ENCODE measurements around the gene PSME3IP1. TPM values are rescaled to one million over a fixed set of nuclear protein-coding genes. Genes with fewer than 3 reads are reported as not detected.

PSME3IP1 gene
- total RNA-seq, 2 donors from 2014 or later = 39.1 to 64.8 TPM

DNA sequence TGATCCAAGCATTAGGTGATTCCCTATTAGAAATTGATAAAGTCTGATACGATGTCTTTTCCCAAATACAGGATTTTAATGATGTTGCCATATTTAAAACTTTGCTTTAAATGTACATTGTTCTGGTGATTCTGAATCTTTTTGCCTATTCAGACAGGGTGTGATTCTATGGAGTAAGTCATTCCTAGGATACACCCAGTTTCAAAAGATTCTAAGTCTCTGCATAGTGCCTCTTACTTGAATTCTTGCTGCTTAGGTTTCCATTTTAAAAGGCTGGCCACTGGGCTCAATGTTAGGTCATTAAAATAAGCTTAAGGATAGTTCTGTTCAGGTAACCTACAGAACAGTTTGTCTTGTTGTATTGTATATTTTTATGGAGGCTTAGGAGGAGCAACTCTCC, 37.2 kb upstream of the PSME3IP1 start:
- H3K36me3 ChIP-seq = peaks cover 53% of the 10 kb centered on the region

DNA sequence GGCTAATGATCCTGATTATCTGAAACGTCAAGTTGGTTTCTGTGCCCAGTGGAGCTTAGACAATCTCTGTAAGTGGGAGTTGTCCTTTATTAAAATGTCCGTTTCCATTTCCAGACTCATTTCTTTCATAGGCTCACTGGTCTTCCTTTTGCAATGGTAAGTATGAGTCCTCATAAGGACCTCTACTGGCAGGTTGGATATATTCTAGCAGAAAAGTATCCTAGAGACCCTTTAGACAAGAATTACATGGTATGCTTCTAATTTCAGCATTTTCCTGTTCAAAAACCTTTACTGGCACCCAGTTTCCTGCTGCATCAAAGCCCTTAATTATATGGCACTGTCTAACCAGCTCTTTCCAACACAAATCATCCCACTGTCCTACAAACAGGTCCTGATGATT, 31.1 kb upstream of the PSME3IP1 start:
- Histone ChIP-seq H3K4me3 (no peak overlapping the region), H3K27me3 (replicated peaks; ENCODE audit: insufficient read depth) (no peaks in the 10 kb centered on the region), H3K4me1 (ENCODE audit: control insufficient read depth in 1 of 2, low read depth in 2 of 2) (no peaks in the 10 kb centered on the region), H3K27ac (no peak overlapping the region), H3K36me3 (peaks cover 60% of the 10 kb centered on the region), H3K9me3 (peaks cover 4% of the 10 kb centered on the region)
- DNase-seq (ENCODE audit: low spot score) (no peak), ATAC-seq (ENCODE audit: insufficient number of reproducible peaks, low FRiP score, low read depth) (no peak)
- TF ChIP-seq, protein P1, sequence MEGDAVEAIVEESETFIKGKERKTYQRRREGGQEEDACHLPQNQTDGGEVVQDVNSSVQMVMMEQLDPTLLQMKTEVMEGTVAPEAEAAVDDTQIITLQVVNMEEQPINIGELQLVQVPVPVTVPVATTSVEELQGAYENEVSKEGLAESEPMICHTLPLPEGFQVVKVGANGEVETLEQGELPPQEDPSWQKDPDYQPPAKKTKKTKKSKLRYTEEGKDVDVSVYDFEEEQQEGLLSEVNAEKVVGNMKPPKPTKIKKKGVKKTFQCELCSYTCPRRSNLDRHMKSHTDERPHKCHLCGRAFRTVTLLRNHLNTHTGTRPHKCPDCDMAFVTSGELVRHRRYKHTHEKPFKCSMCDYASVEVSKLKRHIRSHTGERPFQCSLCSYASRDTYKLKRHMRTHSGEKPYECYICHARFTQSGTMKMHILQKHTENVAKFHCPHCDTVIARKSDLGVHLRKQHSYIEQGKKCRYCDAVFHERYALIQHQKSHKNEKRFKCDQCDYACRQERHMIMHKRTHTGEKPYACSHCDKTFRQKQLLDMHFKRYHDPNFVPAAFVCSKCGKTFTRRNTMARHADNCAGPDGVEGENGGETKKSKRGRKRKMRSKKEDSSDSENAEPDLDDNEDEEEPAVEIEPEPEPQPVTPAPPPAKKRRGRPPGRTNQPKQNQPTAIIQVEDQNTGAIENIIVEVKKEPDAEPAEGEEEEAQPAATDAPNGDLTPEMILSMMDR (IDR thresholded peaks at IDR 0.05) = no peak

More for the DNA sequence above, 37.2 kb upstream of the PSME3IP1 start:
- Histone ChIP-seq H3K9me3 (no peaks in the 10 kb centered on the region), H3K4me3 (no peak overlapping the region), H3K27me3 (replicated peaks; ENCODE audit: insufficient read depth) (no peaks in the 10 kb centered on the region), H3K4me1 (ENCODE audit: control insufficient read depth in 1 of 2, low read depth in 2 of 2) (no peaks in the 10 kb centered on the region), H3K27ac (no peak overlapping the region)
- ATAC-seq (ENCODE audit: insufficient number of reproducible peaks, low FRiP score, low read depth) (no peak), DNase-seq (ENCODE audit: low spot score) (no peak)
- TF ChIP-seq, protein P1 (IDR thresholded peaks at IDR 0.05) = no peak

DNA sequence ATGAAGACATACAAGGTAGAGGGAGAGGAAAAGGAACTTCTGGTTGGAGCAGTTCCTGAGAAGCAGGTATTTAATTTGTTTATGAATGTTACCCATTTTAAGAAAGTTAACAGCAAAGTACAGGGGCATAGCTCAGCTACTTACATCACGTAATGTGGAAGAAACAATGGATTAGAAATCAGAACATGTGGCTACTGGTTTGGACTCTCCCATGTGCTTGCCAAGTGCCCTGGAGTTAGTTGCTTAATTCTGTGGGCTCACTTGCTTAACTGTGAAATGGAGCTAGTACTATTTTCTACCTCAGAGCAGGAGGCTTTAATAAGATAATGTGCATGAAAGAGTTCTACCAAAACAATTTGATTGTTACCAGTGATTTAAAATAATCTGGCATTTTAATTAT, 27.6 kb upstream of the PSME3IP1 start:
- H3K36me3 ChIP-seq = peaks cover 52% of the 10 kb centered on the region
- TF ChIP-seq, protein P1 (IDR thresholded peaks at IDR 0.05) = no peak

DNA sequence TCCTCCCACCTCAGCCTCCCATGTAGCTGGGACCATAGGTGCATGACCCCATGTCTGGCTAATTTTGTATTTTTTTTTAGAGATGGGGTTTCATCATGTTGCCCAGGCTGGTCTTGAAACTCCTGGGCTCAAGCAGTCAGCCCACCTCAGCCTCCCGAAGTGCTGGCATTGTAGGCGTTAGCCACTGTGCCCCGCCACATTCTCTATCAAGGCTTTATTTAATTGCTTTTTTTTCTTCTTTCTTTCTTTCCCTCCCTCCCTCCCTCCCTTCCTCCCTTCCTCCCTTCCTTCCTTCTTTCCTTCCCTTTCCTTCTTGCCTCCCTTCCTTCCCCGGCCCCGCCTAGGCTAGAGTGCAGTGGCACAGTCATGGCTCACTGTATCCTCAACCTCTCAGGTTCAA, 23.9 kb upstream of the PSME3IP1 start:
- peaks cover 29% of the 10 kb centered on the region for H3K36me3 ChIP-seq
- no peak for DNase-seq (ENCODE audit: low spot score)
- TF ChIP-seq, protein P1 (IDR thresholded peaks at IDR 0.05) = no peak

More for the DNA sequence above, 27.6 kb upstream of the PSME3IP1 start:
- DNase-seq (ENCODE audit: low spot score) (no peak), ATAC-seq (ENCODE audit: insufficient number of reproducible peaks, low FRiP score, low read depth) (no peak)
- peaks cover 4% of the 10 kb centered on the region for H3K9me3 ChIP-seq
- H3K27me3 ChIP-seq (replicated peaks; ENCODE audit: insufficient read depth) = no peaks in the 10 kb centered on the region
- H3K4me1 ChIP-seq (ENCODE audit: control insufficient read depth in 1 of 2, low read depth in 2 of 2) = no peaks in the 10 kb centered on the region
- no peak overlapping the region for H3K27ac ChIP-seq
- H3K4me3 ChIP-seq = no peak overlapping the region

DNA sequence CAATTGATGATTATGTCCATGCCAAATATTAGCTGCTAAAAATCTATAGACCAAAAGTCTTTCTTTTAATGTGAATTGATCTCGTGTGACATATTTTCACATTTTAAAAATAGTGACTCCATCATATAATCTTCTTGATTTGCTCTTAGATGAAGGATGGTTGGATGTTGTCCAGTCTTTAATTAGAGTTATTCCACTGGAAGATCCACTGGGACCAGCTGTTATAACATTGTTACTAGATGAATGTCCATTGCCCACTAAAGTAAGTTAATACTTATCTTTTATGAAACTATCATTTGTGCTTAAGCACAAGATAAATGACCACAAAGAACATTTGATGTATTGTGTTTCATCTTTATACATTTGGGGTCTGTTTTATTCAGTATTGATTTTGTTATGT, 23.1 kb upstream of the PSME3IP1 start:
- H3K9me3 ChIP-seq = no peaks in the 10 kb centered on the region
- H3K4me1 ChIP-seq (ENCODE audit: control insufficient read depth in 1 of 2, low read depth in 2 of 2) = no peaks in the 10 kb centered on the region
- H3K27ac ChIP-seq = no peak overlapping the region
- DNase-seq (ENCODE audit: low spot score) (no peak), ATAC-seq (ENCODE audit: insufficient number of reproducible peaks, low FRiP score, low read depth) (no peak)
- H3K27me3 ChIP-seq (replicated peaks; ENCODE audit: insufficient read depth) = no peaks in the 10 kb centered on the region
- no peak overlapping the region for H3K4me3 ChIP-seq
- H3K36me3 ChIP-seq = peaks cover 23% of the 10 kb centered on the region
- TF ChIP-seq, protein P1 (IDR thresholded peaks at IDR 0.05) = no peak

More for the DNA sequence above, 23.9 kb upstream of the PSME3IP1 start:
- no peaks in the 10 kb centered on the region for H3K27me3 ChIP-seq (replicated peaks; ENCODE audit: insufficient read depth)
- H3K4me1 ChIP-seq (ENCODE audit: control insufficient read depth in 1 of 2, low read depth in 2 of 2) = no peaks in the 10 kb centered on the region
- ATAC-seq (ENCODE audit: insufficient number of reproducible peaks, low FRiP score, low read depth) = no peak
- H3K4me3 ChIP-seq = no peak overlapping the region
- no peak overlapping the region for H3K27ac ChIP-seq
- no peaks in the 10 kb centered on the region for H3K9me3 ChIP-seq
